K562 (cell line): ENCODE data around the gene LILRA5. TPM values are rescaled to one million over a fixed set of nuclear protein-coding genes. Genes with fewer than 3 reads are reported as not detected.

ENCODE experiments used
- BCL6 ChIP-seq: fragments of 250-450 bp; sonication (Bioruptor Pico); IDR thresholded peaks from 2 replicates; pipeline ENCODE4 v1.4.0; 2020
- FOXM1 ChIP-seq, 2 experiments: fragments of 450-650 bp in 1 of 2; sonication (generic) in 1 of 2; formaldehyde crosslinking in 1 of 2; IDR thresholded peaks; 2 replicates each; pipeline versions ENCODE4 v1.6.1 to v1.9.0; 2017 to 2022; ENCODE audit warnings: low read depth in 2 of 2, mild to moderate bottlenecking in 2 of 2, missing genetic modification reagents in 1 of 2, moderate library complexity in 1 of 2
- FOXP4 ChIP-seq: sonication (generic); formaldehyde crosslinking; IDR thresholded peaks from 2 replicates; pipeline ENCODE4 v1.8.0; 2022; ENCODE audit warnings: mild to moderate bottlenecking, missing genetic modification reagents, borderline replicate concordance
- KAT2B ChIP-seq: IDR thresholded peaks from one replicate; pipeline ENCODE4 v1.6.1; 2012; ENCODE audit warnings: low read depth, mild to moderate bottlenecking, control low read depth, inconsistent platforms, low read length, moderate library complexity
- SIX5 ChIP-seq, 2 experiments: IDR thresholded peaks; 2 replicates each; pipeline ENCODE4 v1.6.1; 2011; ENCODE audit warnings: low read length in 2 of 2, borderline replicate concordance in 1 of 2, low read depth in 1 of 2, mild to moderate bottlenecking in 1 of 2, moderate library complexity in 1 of 2; ENCODE audit not compliant: insufficient read depth in 1 of 2
- TCF3 ChIP-seq: sonication (generic); formaldehyde crosslinking; IDR thresholded peaks from 2 replicates; pipeline ENCODE4 v1.4.0; 2020; ENCODE audit warnings: mild to moderate bottlenecking, missing genetic modification reagents
- YBX1 ChIP-seq: fragments of 450-650 bp; IDR thresholded peaks from 2 replicates; pipeline ENCODE4 v1.7.1; 2016; ENCODE audit warnings: mild to moderate bottlenecking
- polyA plus RNA-seq, 8 experiments: library from polyadenylated mRNA; depleted of rRNA in 4 of 8; stranded (reverse) in 5 of 8; unstranded in 3 of 8; fragments of >200 nt; fragmentation: Nextera tagmentation in 2 of 8; fragmentation: Illumina TruSeq in 1 of 8; extraction: Ambion mirVana in 2 of 8; extraction: Trizol in 1 of 8; gene quantifications; 2 replicates each; pipeline versions ENCODE4 v1.2.1 to v1.2.3, GENCODE V29; 2011 to 2014; ENCODE audit warnings: inconsistent platforms in 1 of 8, missing spikeins in 1 of 8
- total RNA-seq, 7 experiments: library from RNA; depleted of rRNA in 6 of 7; stranded (reverse); fragments of >200 nt in 6 of 7; fragmentation: Illumina TruSeq in 2 of 7; extraction: Trizol in 2 of 7; gene quantifications; 2 replicates each; pipeline versions ENCODE4 v1.2.1 to v1.2.3, GENCODE V29; 2011 to 2021; ENCODE audit warnings: low replicate concordance in 1 of 7
- TF ChIP-seq, protein P1 (sequence below), 3 experiments: IDR thresholded peaks in 2 of 3; conservative IDR thresholded peaks in 1 of 3; 2 replicates each; pipeline ENCODE4 v1.5.1; 2011 to 2012; ENCODE audit warnings: low read length in 3 of 3, mild to moderate bottlenecking in 3 of 3, control low read depth in 2 of 3, improper control_type of control experiment in 1 of 3, inconsistent platforms in 1 of 3, low read depth in 1 of 3, mixed read lengths in 1 of 3, moderate library complexity in 1 of 3; ENCODE audit not compliant: insufficient read depth in 2 of 3

The LILRA5 gene
- total and polyA plus RNA-seq, 9 of the 15 experiments (the other 6 are each of a cell fraction or from before 2014, with no cell fraction given) = not detected

DNA sequence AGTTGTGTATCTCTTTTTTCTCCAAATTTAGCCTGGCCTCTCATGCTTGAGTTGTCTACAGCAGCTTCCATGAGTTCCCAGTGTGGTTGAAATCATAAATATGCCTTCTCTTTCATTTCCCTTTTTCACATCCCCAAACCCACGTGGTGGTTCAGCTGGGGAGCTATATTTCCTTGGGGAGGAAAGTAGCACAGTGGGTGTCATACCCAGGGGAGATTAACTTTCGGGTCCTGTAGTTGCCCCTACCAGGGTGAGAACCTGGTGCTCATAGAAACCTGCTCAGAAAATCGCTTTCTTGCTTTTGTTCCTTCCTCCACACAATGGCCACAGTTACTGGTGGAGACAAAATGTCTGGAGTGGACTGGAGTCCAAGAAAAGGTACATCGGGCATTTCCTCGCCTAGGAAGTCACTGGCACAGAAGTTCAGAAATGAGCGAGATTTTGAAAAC, 33.0 kb upstream of the LILRA5 start (continued):
- no peak for TF ChIP-seq KAT2B
- TF ChIP-seq FOXP4 (CRISPR knock-in tag) = no peak
- TF ChIP-seq, protein P1, sequence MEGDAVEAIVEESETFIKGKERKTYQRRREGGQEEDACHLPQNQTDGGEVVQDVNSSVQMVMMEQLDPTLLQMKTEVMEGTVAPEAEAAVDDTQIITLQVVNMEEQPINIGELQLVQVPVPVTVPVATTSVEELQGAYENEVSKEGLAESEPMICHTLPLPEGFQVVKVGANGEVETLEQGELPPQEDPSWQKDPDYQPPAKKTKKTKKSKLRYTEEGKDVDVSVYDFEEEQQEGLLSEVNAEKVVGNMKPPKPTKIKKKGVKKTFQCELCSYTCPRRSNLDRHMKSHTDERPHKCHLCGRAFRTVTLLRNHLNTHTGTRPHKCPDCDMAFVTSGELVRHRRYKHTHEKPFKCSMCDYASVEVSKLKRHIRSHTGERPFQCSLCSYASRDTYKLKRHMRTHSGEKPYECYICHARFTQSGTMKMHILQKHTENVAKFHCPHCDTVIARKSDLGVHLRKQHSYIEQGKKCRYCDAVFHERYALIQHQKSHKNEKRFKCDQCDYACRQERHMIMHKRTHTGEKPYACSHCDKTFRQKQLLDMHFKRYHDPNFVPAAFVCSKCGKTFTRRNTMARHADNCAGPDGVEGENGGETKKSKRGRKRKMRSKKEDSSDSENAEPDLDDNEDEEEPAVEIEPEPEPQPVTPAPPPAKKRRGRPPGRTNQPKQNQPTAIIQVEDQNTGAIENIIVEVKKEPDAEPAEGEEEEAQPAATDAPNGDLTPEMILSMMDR (IDR thresholded peaks at IDR 0.05 in 2 of 3, conservative IDR thresholded peaks at IDR 0.05 in 1 of 3; ENCODE audit: insufficient read depth in 2 of 3, low read depth in 1 of 3, low read length in 3 of 3) = no peak
- TF ChIP-seq YBX1 = no peak
- no peak for TF ChIP-seq BCL6
- TF ChIP-seq TCF3 (CRISPR knock-in tag) = no peak
- TF ChIP-seq SIX5 (IDR thresholded peaks at IDR 0.05; ENCODE audit: borderline replicate concordance in 1 of 2, insufficient read depth in 1 of 2, low read depth in 1 of 2, low read length in 2 of 2) = no peak
- TF ChIP-seq FOXM1 (IDR thresholded peaks at IDR 0.05; ENCODE audit: low read depth) = no peak
- no peak for TF ChIP-seq FOXM1 (CRISPR knock-in tag; IDR thresholded peaks at IDR 0.05; ENCODE audit: low read depth)
